ENCODE data around the gene PSMD5. TPM values are rescaled to one million over a fixed set of nuclear protein-coding genes. Genes with fewer than 3 reads are reported as not detected.
A peak's percentile ranks its signal among the peaks of the same experiment; 100 is the strongest.

The PSMD5 gene
- 10.2 TPM for total RNA-seq

- DNase-seq (ENCODE audit: low read depth in 2 of 3, low spot score in 2 of 3) = peak; percentile 81 to 99 (median 98)
Observed at GRCh38 chr9:120842685-120843485, at the start of gene PSMD5. Gene PSMD5, minus strand, starts transcription at chr9:120842922. Its CDS starts 13 bp downstream, at chr9:120842909.

DNA sequence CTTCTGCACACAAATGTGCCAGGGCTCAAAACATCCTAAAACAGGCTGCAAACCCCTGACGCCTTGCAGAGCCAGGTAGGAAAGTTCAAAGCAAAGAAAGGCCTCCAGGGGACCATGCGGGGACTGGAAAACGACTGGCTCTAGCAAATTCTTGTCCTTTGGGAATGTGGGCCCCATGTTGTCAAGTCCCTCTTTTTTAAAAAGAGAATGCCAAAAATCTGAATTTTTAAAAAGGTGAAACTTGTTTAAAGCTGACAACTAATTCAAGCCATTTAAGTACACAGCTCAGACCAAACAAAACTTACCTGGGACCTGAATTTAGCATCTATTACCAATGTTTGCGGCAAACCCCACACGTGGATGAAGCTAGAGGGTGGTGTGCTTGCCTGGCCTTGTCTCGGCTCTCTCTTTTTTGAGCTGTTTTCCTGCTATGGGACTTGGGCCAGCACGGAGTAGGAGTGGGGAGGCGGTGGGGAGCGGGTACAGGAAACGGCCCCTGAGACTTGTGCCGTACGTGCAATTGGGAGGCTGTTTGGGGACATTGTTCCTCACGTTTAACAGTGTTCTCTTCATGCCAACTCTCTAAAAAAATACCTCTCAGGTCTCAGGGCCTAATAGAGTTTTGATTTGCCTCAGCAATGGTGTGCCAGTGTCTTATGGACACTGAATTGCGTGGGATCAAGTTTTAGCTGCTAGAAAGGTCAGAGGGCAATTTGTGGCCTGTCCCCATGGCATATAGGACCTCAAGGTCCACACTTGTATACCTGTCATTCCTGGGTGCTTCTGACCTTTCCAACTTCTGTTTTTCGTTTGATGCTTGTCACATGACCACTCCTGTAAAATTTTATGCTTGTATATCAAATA, 49.4 kb upstream of the PSMD5 start:
- no peak for DNase-seq (ENCODE audit: low read depth in 2 of 3, low spot score in 2 of 3)

- no peak for DNase-seq (ENCODE audit: low read depth in 2 of 3, low spot score in 2 of 3)
Observed at GRCh38 chr9:120891245-120891883, 48.6 kb upstream of the PSMD5 start.

DNA sequence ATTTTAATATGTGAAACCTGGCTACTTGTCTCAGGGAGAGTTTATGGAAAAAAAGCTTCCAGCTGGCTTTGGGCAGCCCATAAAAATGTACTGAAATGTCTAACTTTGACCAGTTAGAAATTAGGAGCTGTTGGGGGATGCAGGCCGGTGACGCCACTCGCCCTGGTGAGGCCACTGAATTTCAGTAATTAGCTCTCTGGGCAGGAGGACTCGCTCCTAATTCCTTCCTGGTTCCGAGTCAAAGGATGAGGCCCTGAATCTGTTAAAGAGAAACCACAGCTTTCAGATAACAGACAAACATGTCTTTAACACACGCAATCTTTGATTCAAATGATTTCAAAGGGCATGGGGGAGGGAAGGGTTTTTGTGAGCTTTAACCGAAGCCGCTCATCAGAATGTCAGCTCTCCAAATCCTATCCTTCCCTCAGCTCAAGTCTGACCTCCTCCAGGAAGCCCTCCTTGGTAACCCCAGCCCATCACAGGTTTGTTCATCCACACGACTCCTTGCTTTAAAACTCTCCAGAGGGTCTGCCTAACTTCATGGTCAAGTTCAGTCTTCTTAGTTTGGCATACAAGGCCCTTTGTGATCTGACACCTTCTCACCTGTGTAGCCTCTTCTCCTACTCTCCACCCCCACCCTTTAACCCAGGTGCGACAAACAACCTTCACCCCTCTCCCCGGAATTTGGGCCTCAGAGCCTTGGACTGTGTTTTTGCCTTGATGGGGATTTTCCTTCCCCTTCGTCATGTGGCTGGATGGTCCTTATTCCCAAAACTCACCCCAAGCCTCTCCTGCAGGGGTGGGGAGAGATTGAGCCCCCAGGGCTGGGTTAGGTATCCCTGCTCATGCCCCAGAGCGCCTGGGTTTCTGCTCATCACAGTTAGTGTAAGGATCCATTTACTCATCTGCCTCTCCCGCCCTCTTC, 47.9 kb upstream of the PSMD5 start:
- no peak for DNase-seq (ENCODE audit: low read depth in 2 of 3, low spot score in 2 of 3)

- DNase-seq (ENCODE audit: low read depth in 2 of 3, low spot score in 2 of 3) = no peak
Observed at GRCh38 chr9:120889606-120890271, 47.0 kb upstream of the PSMD5 start.

GRCh38 chr9:120888626-120889025, 45.9 kb upstream of the PSMD5 start:
- no peak for DNase-seq (ENCODE audit: low read depth in 2 of 3, low spot score in 2 of 3)

GRCh38 chr9:120886490-120886967, 43.8 kb upstream of the PSMD5 start:
- no peak for DNase-seq (ENCODE audit: low read depth in 2 of 3, low spot score in 2 of 3)

DNA sequence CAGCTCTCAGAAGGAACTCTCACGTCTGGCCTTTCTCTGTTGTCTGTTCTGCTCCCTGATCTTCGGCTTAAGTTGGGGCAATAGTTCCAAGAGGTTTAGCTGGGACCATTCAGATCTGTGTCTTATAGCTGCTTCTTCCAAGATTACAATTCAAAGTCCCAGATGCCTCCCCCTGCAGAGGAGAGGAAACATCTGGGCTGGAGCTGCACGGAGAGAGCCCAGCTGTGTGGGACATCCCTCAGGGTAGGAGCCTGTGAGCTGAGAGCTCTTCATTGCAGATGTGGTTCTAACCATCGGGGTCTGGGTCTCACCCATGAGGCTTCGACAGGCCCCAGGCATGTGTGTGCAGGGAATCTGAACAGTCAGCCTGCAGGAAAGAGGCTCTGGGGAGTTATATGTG, 43.2 kb upstream of the PSMD5 start:
- peak in 1 of 3 donors; percentile 56 for DNase-seq (ENCODE audit: low read depth in 2 of 3, low spot score in 2 of 3)

DNA sequence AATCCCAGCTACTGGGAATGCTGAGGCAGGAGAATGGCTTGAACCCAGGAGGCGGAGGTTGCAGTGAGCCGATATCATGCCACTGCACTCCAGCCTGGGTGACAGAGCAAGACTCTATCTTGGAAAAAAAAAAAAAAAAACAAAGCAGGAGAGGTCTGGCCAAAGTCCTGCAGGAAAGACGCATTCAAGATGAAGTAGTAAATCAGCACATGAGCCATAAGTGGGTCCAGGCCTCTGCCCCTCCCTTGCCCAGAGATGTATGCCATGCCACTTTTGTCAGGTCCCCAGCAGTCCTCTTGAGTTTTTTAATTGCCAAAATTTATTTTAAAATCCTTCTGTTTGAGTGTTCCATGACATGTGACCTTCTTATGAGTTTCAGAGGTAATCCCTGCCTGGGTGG, 42.7 kb upstream of the PSMD5 start:
- no peak for DNase-seq (ENCODE audit: low read depth in 2 of 3, low spot score in 2 of 3)

DNA sequence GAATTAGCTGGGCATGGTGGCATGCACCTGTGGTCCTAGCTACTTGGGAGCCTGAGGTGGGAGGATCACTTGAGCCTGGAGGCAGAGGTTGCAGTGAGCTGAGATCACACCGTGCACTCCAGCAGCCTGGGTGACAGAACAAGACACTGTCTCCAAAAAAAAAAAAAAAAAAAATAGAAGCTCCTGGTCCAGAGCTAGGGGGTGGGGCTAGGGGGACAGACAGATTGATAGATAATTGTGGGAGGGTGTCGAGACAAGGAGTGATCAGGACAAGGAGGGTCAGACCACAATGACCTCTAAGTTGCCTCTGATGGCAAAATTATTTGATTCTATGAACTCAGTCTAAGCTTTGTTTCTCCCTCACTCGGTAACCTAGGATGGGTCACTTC, 40.9 kb upstream of the PSMD5 start:
- no peak for DNase-seq (ENCODE audit: low read depth in 2 of 3, low spot score in 2 of 3)

DNA sequence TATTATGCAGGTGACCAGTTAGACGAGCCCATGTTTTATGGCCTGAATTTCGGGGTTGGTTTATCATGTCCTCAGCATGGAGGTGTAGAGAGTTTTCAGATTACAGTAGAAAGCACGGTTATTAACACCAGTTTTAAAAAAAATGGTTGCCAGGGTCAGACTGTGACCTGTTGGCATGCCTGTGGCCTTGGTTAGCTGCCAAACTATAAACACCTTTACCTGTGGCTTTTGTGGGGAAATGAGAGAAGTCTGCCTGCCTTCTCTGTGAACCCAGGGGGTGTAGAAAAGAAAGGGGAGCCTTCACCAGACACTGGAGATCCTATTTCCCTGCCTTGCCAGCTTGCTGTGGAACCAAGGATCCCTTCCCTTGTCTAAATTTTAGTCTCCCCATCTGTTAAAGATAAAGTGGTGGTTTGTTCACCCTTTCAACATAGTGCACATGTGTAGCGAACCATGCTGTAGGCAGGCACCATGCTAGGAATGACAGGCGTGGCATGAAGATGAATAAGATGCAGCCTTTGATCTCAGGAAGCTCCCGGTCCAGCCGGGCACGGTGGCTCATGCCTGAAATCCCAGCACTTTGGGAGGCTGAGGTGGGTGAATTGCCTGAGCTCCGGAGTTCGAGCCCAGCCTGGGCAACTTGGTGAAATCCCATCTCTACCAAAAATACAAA, 40.3 kb upstream of the PSMD5 start:
- no peak for DNase-seq (ENCODE audit: low read depth in 2 of 3, low spot score in 2 of 3)

DNA sequence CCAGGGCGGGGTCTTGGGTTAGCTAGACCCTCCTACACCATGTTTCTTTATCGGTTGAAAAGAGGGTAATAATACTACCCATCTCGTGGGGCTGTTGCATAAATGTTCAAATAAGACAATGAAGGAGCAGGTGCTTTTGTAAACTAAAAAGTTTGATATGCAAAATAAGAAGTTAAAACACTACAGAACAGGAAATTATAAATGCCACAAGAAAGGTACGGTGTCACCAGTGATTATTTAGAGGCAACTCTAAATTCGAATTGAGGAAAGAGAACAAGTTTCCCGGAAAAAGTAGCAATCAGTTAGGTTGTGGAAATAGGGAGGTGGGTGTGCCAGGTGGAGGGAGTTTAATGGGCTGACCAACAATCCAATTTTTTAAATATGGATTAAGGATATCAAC, 36.7 kb upstream of the PSMD5 start:
- no peak for DNase-seq (ENCODE audit: low read depth in 2 of 3, low spot score in 2 of 3)

GRCh38 chr9:120878188-120879130, 35.7 kb upstream of the PSMD5 start:
- DNase-seq (ENCODE audit: low read depth in 2 of 3, low spot score in 2 of 3) = no peak

GRCh38 chr9:120877276-120878034, 34.7 kb upstream of the PSMD5 start:
- peak in 2 of 3 donors; percentile 68 to 72 for DNase-seq (ENCODE audit: low read depth in 2 of 3, low spot score in 2 of 3)

GRCh38 chr9:120876842-120877240, 34.1 kb upstream of the PSMD5 start, which contains the start of gene PHF19:
Gene PHF19, minus strand, starts transcription at chr9:120877188. Its CDS starts 2,447 bp downstream, at chr9:120874741.
- DNase-seq (ENCODE audit: low read depth in 2 of 3, low spot score in 2 of 3) = no peak

- peak in 2 of 3 donors; percentile 94 to 96 for DNase-seq (ENCODE audit: low read depth in 2 of 3, low spot score in 2 of 3)
Observed at GRCh38 chr9:120875954-120876841, 33.5 kb upstream of the PSMD5 start.

Data from hematopoietic multipotent progenitor cell (in vitro differentiated cells).